Stimulated activated CD8-positive, alpha-beta memory T cell treated with anti-CD3 and anti-CD28 coated beads, Interleukin-15, amount 100 ng/mL, for 1 hour (primary cell): ENCODE data around the gene SEC22B.
"Not testable (repeated sequence)": the region's sequence is repeated elsewhere in the genome, so short reads cannot be mapped to it uniquely, and the experiment has no call there.

Experiments
- DNase-seq: peaks from one replicate; pipeline ENCODE4 v3.0.0-alpha.2; 2020; ENCODE audit warnings: low read depth

The SEC22B gene

DNA sequence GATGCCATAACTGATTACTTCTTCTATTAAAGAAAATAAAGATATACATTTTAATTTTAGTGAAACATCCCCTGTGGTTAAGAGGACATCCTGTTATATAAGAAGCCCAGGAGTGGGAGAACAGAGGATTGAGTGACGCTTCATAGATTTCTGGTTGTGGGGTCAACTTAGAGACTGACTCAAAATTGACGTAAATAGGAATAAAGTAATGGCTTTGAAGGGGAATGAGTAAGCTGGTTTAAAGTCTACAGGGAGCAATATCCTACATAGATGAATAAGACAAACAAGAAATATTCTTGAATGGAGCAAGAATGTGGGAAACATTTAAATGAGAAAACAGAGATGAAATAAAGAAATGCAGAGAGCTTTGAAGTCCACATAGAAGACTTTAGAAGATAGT lies 60.2 kb downstream of the SEC22B start:
- DNase-seq, result not testable (repeated sequence)

- DNase-seq, result not testable (repeated sequence)
Observed at GRCh38 chr1:120113134-120113533, 63.2 kb downstream of the SEC22B start.

GRCh38 chr1:120112212-120112611 lies 64.1 kb downstream of the SEC22B start:
- DNase-seq, result not testable (repeated sequence)

DNA sequence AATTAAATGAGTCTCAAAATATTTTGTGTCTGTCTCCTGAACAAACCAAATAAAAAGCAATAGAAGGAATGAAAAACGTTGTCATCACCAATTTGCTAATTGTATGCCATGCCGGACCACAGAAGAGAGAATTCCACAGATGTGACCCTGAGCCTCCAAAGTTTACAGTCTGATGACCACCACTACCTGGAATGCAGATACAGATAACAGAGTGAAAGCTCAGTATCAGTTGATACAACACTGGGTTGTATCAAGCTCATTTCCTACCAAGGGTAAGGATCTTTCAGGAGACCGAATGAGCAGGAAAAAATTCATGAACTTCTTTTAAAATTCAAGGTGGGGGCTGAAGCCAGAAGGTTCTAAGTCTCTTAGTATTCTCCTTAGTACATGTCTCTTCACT lies 64.5 kb downstream of the SEC22B start:
- not testable (repeated sequence) for DNase-seq

- DNase-seq, result not testable (repeated sequence)
Observed at GRCh38 chr1:120111008-120111407, 65.3 kb downstream of the SEC22B start.

DNA sequence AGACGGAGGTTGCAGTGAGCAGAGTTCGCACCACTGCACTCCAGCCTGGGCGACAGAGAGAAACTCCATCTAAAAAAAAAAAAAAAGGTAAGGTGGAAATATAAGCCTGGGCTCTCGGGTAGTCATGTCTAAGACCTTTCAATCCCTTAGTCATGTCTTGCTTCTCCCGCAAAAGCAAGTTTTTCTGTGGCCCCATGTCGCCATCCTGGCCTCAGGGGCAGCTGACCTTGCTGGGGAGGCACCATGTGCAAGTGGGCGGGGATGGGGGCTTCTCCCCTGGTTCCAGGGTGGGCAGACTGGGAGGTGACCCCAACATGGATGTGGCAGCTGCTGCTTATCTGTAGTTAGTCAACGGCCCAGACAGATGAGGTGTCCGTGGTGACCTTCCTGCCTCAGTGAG lies 66.7 kb downstream of the SEC22B start:
- not testable (repeated sequence) for DNase-seq

DNA sequence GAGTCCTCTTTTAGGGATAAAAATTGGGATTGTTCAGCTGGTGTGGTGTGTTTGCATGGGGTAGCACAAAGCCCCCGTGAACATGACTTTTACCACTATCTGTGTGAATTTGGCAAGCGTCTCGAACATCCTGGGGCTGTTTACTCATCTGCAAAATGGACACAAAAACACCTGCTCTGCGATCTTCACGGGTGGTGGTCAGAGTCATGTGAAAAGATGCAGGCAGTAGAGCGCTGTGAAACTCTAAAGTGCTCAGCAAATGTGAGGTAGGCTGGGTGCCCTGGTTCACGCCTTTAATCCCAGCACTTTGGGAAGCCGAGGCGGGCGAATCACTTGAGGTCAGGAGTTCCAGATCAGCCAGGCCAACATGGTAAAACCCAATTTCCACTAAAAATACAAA lies 67.1 kb downstream of the SEC22B start:
- not testable (repeated sequence) for DNase-seq

- DNase-seq, result not testable (repeated sequence)
Observed at GRCh38 chr1:120105288-120105687, 71.0 kb downstream of the SEC22B start.

- DNase-seq, result not testable (repeated sequence)
Observed at GRCh38 chr1:120103768-120104167, 72.6 kb downstream of the SEC22B start.

DNA sequence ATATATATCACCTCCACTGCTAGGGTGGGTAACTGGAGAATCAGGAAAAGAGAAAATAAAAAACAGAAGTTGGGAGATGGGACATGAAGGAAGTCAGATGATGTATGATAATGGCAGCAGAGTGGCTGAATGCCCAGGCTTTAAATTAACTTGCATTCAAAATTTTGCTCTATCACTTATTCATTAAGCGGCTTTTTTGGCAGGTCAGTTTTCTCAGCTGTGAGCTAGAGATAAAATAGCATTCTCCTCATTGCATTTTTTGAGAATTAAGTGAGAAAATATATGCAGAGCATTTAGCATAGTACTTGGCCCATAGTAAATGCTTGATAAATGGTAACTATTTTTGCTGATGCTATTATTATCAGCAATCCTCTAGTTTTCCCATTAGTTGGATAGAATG lies 74.7 kb downstream of the SEC22B start:
- not testable (repeated sequence) for DNase-seq
